Endothelial cell of umbilical vein (primary cell): ENCODE measurements around the gene PUDP.

Experiments used
- CTCF ChIP-seq, 2 donors: IDR thresholded peaks; 1 replicate in 1 of 2; 2 replicates in 1 of 2; pipeline ENCODE4 v1.5.1; 2011; ENCODE audit warnings: low read length in 2 of 2, mild to moderate bottlenecking in 2 of 2, moderate library complexity in 2 of 2, control low read depth in 1 of 2, inconsistent platforms in 1 of 2, low read depth in 1 of 2; ENCODE audit not compliant: insufficient read depth in 1 of 2; ENCODE audit errors: extremely low read depth in 1 of 2
- EZH2 ChIP-seq: IDR thresholded peaks from 2 replicates; pipeline ENCODE4 v1.6.1; 2012; ENCODE audit warnings: borderline replicate concordance, low read depth, mild to moderate bottlenecking, moderate library complexity, low read length, inconsistent platforms; ENCODE audit not compliant: severe bottlenecking
- GATA2 ChIP-seq: IDR thresholded peaks from 2 replicates; pipeline ENCODE4 v1.7.0; 2011; ENCODE audit warnings: low read depth, mild to moderate bottlenecking, moderate library complexity, mixed read lengths, low read length; ENCODE audit not compliant: insufficient read length, insufficient read depth
- JUN ChIP-seq: IDR thresholded peaks from 2 replicates; pipeline ENCODE4 v1.6.1; 2011; ENCODE audit warnings: borderline replicate concordance, low read depth; ENCODE audit not compliant: insufficient read length, insufficient read depth
- MAX ChIP-seq: IDR thresholded peaks from 2 replicates; pipeline ENCODE4 v1.6.1; 2011; ENCODE audit not compliant: insufficient read depth, insufficient read length
- MYC ChIP-seq: IDR thresholded peaks from one replicate; pipeline ENCODE4 v1.6.1; 2011; ENCODE audit warnings: mild to moderate bottlenecking, low read depth, low read length
- POLR2A ChIP-seq: IDR thresholded peaks from 2 replicates; pipeline ENCODE4 v1.6.1; 2012; ENCODE audit warnings: low read depth, mild to moderate bottlenecking, control low read depth, low read length
- POLR2AphosphoS5 ChIP-seq: IDR thresholded peaks from 2 replicates; pipeline ENCODE4 v1.6.1; 2012; ENCODE audit warnings: low read depth, mild to moderate bottlenecking, control low read depth, low read length, moderate library complexity; ENCODE audit not compliant: insufficient read depth

GRCh38 chrX:7073336-7073735, 74.6 kb downstream of the PUDP start:
- TF ChIP-seq CTCF (IDR thresholded peaks at IDR 0.05; ENCODE audit: extremely low read depth in 1 of 2, insufficient read depth in 1 of 2, low read depth in 1 of 2, low read length in 2 of 2) (no peak), EZH2 (no peak), MYC (no peak), MAX (no peak), POLR2AphosphoS5 (no peak), JUN (no peak), POLR2A (no peak), GATA2 (no peak)
